ENCODE data around the gene MIA3.
A peak's percentile ranks its signal among the peaks of the same experiment; 100 is the strongest.

Gene MIA3

GRCh38 chr1:222618880-222619596 is 1.1 kb downstream of the MIA3 start:
- DNase-seq (ENCODE audit: low spot score): peak; percentile 39
- no peak for TF ChIP-seq CTCF (IDR thresholded peaks at IDR 0.05; ENCODE audit: extremely low read depth, insufficient read depth, missing control alignments)
- in situ Hi-C loops (cut with MboI; ENCODE audit: low pct_unique_long_range_greater_than_20kb, low sequenced_read_pairs, unreplicated experiment): no loop called here

GRCh38 chr1:222620566-222620965 is 2.7 kb downstream of the MIA3 start:
- no peak for TF ChIP-seq CTCF (IDR thresholded peaks at IDR 0.05; ENCODE audit: extremely low read depth, insufficient read depth, missing control alignments)
- no peak for DNase-seq (ENCODE audit: low spot score)

GRCh38 chr1:222622765-222623164 is 4.9 kb downstream of the MIA3 start:
- in situ Hi-C loops (cut with MboI; ENCODE audit: low pct_unique_long_range_greater_than_20kb, low sequenced_read_pairs, unreplicated experiment): no loop called here
- DNase-seq (ENCODE audit: low spot score): no peak
- TF ChIP-seq CTCF (IDR thresholded peaks at IDR 0.05; ENCODE audit: extremely low read depth, insufficient read depth, missing control alignments): no peak

More at GRCh38 chr1:222620566-222620965, 2.7 kb downstream of the MIA3 start:
- in situ Hi-C loops (cut with MboI; ENCODE audit: low pct_unique_long_range_greater_than_20kb, low sequenced_read_pairs, unreplicated experiment): no loop called here

- DNase-seq (ENCODE audit: low spot score): no peak
- in situ Hi-C loops (cut with MboI; ENCODE audit: low pct_unique_long_range_greater_than_20kb, low sequenced_read_pairs, unreplicated experiment): no loop called here
Measured at GRCh38 chr1:222623458-222623857, 5.6 kb downstream of the MIA3 start.

GRCh38 chr1:222624214-222624613 is 6.3 kb downstream of the MIA3 start:
- in situ Hi-C loops (cut with MboI; ENCODE audit: low pct_unique_long_range_greater_than_20kb, low sequenced_read_pairs, unreplicated experiment): no loop called here
- DNase-seq (ENCODE audit: low spot score): no peak
- TF ChIP-seq CTCF (IDR thresholded peaks at IDR 0.05; ENCODE audit: extremely low read depth, insufficient read depth, missing control alignments): no peak

More at GRCh38 chr1:222623458-222623857, 5.6 kb downstream of the MIA3 start:
- TF ChIP-seq CTCF (IDR thresholded peaks at IDR 0.05; ENCODE audit: extremely low read depth, insufficient read depth, missing control alignments): no peak

GRCh38 chr1:222627232-222627631 is 9.3 kb downstream of the MIA3 start:
- in situ Hi-C loops (cut with MboI; ENCODE audit: low pct_unique_long_range_greater_than_20kb, low sequenced_read_pairs, unreplicated experiment): no loop called here
- DNase-seq (ENCODE audit: low spot score): no peak
- no peak for TF ChIP-seq CTCF (IDR thresholded peaks at IDR 0.05; ENCODE audit: extremely low read depth, insufficient read depth, missing control alignments)
